Retinal pigment epithelial cell (primary cell): ENCODE data around the gene RTN3.
"Not testable (repeated sequence)": the region's sequence is repeated elsewhere in the genome, so short reads cannot be mapped to it uniquely, and the experiment has no call there.

Source experiments
- DNase-seq: peaks from one replicate; pipeline ENCODE4 v3.0.0-alpha.2; 2010; ENCODE audit warnings: low read depth
- H3K4me3 ChIP-seq: 2 replicates; pipeline ENCODE4 v1.5.1; 2011; ENCODE audit warnings: mild to moderate bottlenecking, low read length, control low read depth, moderate library complexity
- CTCF ChIP-seq: conservative IDR thresholded peaks from 2 replicates; pipeline ENCODE4 v1.5.1; 2011; ENCODE audit warnings: low read depth, low read length, control low read depth, inconsistent platforms

Gene RTN3

GRCh38 chr11:63769714-63770455, 88.6 kb downstream of the RTN3 start:
- no peak for DNase-seq
- peak overlapping the region; percentile 49 for H3K4me3 ChIP-seq
- TF ChIP-seq CTCF: no peak

GRCh38 chr11:63770763-63771162, 89.5 kb downstream of the RTN3 start:
- DNase-seq: no peak
- H3K4me3 ChIP-seq: no peak overlapping the region
- TF ChIP-seq CTCF: no peak

- not testable (repeated sequence) for DNase-seq, H3K4me3 ChIP-seq
Observed at GRCh38 chr11:63771741-63772318, 90.5 kb downstream of the RTN3 start.

- no peak for TF ChIP-seq CTCF
- peak; percentile 60 for DNase-seq
- H3K4me3 ChIP-seq: no peak overlapping the region
Observed at GRCh38 chr11:63775191-63775590, 93.9 kb downstream of the RTN3 start.

GRCh38 chr11:63779039-63779438, 97.7 kb downstream of the RTN3 start:
- TF ChIP-seq CTCF: no peak
- H3K4me3 ChIP-seq: no peak overlapping the region
- no peak for DNase-seq

GRCh38 chr11:63782749-63783148, 101.4 kb downstream of the RTN3 start:
- no peak overlapping the region for H3K4me3 ChIP-seq
- TF ChIP-seq CTCF: no peak
- no peak for DNase-seq

- TF ChIP-seq CTCF: no peak
- no peak overlapping the region for H3K4me3 ChIP-seq
- DNase-seq: no peak
Observed at GRCh38 chr11:63783925-63784592, 102.8 kb downstream of the RTN3 start.
